SHP77 treated with DMSO at 0.1 percent for 48 hours (cell line): Measurements from ENCODE around the gene RAET1G.
A peak's percentile ranks its signal among the peaks of the same experiment; 100 is the strongest.
"Not testable (repeated sequence)": the region's sequence is repeated elsewhere in the genome, so short reads cannot be mapped to it uniquely, and the experiment has no call there.

Experiments used
- DNase-seq: peaks from one replicate; lab custom pipeline; 2025; lab: John Stamatoyannopoulos, UW

Gene RAET1G

GRCh38 chr6:149897015-149897697 lies 25.8 kb downstream of the RAET1G start:
- no peak for DNase-seq

- DNase-seq = no peak
Observed at GRCh38 chr6:149896491-149896890, 26.4 kb downstream of the RAET1G start.

GRCh38 chr6:149895833-149896271 lies 27.1 kb downstream of the RAET1G start:
- DNase-seq = peak; percentile 49

DNA sequence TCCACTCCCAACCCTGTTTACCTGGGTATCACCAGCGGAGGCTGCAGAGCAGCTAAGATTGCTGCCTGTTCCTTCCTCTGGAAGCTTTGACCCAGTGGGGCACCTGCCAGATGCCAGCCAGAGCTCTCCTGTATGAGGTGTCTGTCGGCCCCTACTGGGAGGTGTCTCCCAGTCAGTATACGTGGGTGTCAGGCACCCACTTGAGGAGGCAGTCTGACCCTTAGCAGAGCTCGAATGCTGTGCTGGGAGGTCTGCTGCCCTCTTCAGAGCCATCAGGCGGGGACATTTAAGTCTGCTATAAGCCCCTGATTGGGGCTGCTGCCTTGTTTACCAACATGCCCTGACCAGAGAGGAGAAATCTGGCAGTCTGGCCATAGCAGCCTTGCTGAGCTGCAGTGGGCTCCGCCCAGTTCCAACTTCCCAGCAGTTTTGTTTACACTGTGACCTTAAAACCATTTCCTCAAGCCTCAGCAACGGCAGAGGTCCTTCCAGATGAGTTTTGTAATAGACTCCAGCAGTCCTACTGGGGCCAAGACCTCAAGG lies 27.8 kb downstream of the RAET1G start:
- no peak for DNase-seq

DNA sequence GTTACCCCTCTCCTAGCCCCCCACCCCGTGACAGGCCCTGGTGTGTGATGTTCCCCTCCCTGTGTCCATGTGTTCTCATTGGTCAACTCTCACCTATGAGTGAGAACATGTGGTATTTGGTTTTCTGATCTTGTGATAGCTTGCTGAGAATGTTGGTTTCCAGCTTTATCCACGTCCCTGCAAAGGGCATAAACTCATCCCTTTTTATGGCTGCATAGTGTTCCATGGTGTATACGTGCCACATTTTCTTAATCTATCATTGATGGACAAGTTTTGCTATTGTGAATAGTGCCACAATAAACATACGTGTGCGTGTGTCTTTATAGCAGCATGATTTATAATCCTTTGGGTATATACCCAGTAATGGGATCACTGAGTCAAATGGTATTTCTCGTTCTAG lies 31.1 kb downstream of the RAET1G start:
- DNase-seq = not testable (repeated sequence)

GRCh38 chr6:149891259-149891658 lies 31.7 kb downstream of the RAET1G start:
- DNase-seq = no peak

GRCh38 chr6:149890629-149891045 lies 32.3 kb downstream of the RAET1G start:
- no peak for DNase-seq

DNA sequence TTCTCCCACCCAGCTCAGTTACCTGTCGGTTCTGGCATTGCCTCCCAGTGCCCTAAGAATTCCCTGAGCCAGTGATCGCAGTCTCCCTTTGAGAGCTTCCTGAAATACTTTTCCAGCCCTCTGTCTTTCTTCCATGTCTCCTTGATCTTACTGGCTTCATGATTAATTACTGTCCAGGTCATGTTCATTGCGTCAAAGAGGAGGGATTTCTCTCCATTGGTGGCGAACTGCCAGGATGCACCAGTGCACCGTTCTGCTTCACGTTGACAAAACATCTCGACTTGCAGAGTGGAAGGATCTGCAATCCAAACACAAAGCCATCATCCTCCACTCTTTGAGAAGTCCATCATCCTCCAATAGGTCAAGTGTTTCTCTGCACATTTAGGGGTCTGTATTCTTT lies 33.6 kb downstream of the RAET1G start:
- no peak for DNase-seq

DNA sequence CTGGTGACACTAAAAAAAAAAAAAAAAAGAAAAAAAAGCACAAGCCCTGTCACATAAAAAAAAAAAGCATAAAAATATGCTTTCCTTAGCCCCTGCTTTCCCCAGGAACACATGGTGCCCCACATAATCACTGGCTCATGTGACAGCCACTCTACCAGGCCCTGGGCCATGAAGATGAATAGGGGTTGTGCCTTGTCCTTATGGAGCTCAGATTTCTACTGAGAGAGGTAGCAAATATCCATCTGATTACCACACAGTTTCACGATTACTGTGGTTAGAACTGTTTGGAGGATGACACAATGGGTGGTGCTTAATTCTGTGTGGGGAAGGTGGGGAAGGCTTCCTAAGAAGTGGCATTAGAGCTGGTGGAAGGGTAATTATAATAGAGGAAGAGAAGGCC lies 34.3 kb downstream of the RAET1G start:
- DNase-seq = no peak

- DNase-seq = no peak
Observed at GRCh38 chr6:149888093-149888492, 34.8 kb downstream of the RAET1G start.

- no peak for DNase-seq
Observed at GRCh38 chr6:149887343-149887742, 35.6 kb downstream of the RAET1G start.

DNA sequence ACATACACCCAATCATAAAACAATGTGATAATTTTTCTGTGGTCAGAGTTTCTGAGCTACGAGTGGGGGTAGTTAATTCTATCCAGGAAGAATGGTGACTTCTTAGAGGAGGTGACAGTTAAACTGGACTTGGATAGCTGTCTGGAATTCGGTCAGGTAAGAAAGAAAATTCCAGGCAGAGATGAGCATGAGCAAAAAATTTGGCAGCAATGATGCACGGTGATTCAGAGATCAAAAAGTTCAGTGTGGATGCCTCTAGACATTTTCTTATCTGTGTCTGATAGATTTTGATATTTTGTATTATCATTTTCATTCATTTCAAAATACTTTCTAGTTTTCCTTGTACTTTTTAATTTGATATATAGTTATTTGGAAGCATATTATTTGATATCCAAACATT lies 37.0 kb downstream of the RAET1G start:
- no peak for DNase-seq

- no peak for DNase-seq
Observed at GRCh38 chr6:149884617-149885016, 38.3 kb downstream of the RAET1G start.

DNA sequence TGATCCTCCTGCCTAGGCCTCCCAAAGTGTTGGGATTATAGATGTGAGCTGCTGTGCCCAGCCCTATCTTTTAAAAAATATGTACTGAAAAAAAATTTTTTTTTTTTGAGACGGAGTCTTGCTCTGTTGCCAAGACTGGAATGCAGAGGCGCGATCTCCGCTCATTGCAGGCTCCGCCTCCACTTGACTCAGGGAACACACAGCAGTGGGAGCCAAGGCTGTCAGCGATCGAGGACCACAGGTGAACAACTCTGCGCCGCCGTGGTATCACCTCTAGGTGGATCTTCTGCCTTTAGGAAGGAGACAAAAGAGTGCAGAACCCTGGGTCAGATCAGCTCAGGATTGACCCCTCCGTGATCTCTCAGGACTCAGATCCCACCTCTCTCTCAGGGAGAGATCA lies 38.7 kb downstream of the RAET1G start:
- DNase-seq = no peak

DNA sequence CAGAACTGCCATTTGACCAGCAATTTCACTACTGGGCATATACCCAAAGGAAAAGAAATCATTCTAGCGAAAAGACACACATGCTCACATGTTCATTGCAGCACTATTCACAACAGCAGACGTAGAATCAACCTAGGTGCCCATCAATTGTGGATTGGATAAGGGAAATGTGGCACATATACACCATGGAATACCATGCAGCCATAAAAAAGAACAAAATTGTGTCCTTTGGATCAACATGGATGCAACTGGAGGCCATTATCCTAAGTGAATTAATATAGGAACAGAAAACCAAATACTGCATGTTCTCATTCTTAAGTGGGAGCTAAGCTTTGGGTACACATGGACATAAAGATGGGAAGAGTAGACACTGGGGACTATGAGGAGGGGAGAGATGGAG lies 41.1 kb downstream of the RAET1G start:
- no peak for DNase-seq

DNA sequence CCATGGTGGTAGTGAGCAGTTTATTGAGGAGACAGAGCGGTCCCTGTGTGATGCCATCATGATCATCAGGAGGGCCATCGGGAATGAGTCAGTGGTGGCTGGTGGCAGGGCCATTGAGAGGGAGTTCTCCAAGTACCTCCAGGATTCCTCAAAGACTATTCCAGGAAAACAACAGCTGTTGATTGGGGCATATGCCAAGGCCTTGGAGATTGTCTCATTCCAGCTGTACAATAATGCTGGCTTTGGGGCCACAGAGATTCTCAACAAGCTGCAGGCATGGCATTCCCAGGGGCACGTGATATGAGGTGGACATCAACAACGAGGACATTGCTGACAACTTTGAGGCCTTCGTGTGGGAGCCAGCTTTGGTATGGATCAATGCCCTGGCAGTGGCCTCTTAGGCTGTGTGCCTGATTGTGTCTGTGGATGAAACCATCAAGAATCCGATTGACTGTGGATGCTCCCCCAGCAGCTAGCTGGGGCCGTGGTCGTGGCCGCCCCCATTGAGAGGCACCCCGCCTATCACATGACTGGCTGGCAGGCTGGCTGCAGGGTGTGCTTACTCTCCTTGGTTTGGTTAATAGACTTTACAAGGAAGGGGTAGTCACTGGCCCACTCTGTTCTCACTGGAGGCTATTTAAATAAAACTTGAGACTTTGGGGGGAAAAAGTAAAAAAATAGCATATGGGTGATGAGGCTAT lies 41.7 kb downstream of the RAET1G start:
- DNase-seq = no peak

DNA sequence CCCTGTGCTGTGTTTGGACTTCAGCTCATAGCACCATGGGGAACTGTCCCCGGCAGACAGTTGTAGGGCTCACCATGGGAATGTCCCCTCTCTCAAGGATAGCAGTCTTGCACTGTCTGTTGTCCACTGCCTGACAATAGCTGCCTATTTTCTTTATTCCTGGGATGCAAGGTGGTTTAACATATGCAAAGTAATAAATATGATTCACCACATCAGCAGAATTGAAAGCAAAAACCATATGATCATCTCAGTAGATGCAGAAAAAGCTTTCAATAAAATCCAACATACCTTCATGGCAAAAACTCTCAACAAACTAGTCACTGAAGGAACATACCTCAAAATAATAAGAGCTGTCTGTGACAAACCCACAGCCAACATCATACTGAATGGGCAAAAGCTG lies 45.3 kb downstream of the RAET1G start:
- DNase-seq = no peak

GRCh38 chr6:149876241-149876933 lies 46.5 kb downstream of the RAET1G start:
- DNase-seq = no peak

GRCh38 chr6:149872233-149872632 lies 50.7 kb downstream of the RAET1G start:
- DNase-seq = no peak

- DNase-seq = no peak
Observed at GRCh38 chr6:149871182-149871581, 51.7 kb downstream of the RAET1G start.

GRCh38 chr6:149869275-149869892 lies 53.5 kb downstream of the RAET1G start:
- no peak for DNase-seq

DNA sequence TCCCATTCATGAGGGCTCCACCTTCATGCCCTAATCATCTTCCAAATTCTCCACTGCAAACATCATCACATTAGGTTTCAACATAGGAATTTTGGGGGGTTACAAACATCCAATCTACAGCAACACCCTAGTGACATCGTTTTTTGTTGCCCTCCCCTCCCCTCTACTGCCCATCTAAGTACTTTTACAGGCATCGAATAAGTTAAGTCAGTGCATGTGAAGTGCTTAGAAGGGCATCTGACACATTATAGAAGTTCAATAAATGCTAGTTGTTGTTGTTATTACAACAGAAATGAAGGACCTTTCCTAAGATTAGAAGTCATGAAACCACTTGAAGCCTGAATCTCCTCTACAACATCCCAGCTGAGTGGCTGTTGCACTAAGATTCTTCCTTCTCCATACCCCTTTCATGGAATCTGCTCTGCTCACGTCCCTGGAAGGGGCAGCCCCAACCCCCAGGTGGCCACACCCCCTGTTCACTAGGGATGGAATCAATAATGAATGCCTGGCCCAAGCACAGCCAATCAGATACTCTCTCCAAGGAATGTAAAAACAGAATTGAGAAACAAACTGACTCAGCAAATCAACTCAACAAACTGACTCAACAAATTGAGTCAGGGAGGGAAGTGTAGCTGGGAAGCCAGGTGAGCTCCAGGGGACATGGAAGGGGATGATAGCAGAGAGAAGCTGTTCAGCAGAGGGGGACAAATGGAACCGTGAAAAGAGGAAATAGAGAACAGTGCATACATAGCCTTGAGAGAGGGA lies 54.9 kb downstream of the RAET1G start:
- no peak for DNase-seq
